Stimulated activated CD8-positive, alpha-beta memory T cell treated with anti-CD3 and anti-CD28 coated beads, Interleukin-2, amount 100 ng/mL, for 48 hours (primary cell): ENCODE data around the gene DNAJC27.

Experiments
- DNase-seq, 2 donors: peaks; one replicate each; pipeline ENCODE4 v3.0.0-alpha.2; 2020; ENCODE audit warnings: low read depth in 2 of 2

The DNAJC27 gene

GRCh38 chr2:24908461-24908901 is 63.3 kb downstream of the DNAJC27 start:
- no peak for DNase-seq

GRCh38 chr2:24907116-24907515 is 64.6 kb downstream of the DNAJC27 start:
- no peak for DNase-seq

GRCh38 chr2:24906466-24906865 is 65.3 kb downstream of the DNAJC27 start:
- DNase-seq = no peak

GRCh38 chr2:24903161-24904103 is 68.3 kb downstream of the DNAJC27 start:
- DNase-seq = no peak

GRCh38 chr2:24899361-24899910 is 72.3 kb downstream of the DNAJC27 start:
- no peak for DNase-seq

GRCh38 chr2:24898122-24899109 is 73.3 kb downstream of the DNAJC27 start:
- no peak for DNase-seq

- no peak for DNase-seq
These were observed 77.0 kb downstream of the DNAJC27 start for GRCh38 chr2:24894750-24895149.

- no peak for DNase-seq
These were observed 77.8 kb downstream of the DNAJC27 start for GRCh38 chr2:24893934-24894333.
